WTC11 (cell line): Measurements from ENCODE around the gene REX1BD. TPM values are rescaled to one million over a fixed set of nuclear protein-coding genes. Genes with fewer than 3 reads are reported as not detected.
A peak's percentile ranks its signal among the peaks of the same experiment; 100 is the strongest.

Experiments used
- ATAC-seq: fragments of 200-7000 bp; cut with Tn5 transposase; 2 replicates; pipeline ENCODE4 v1.10.0; 2021; ENCODE audit warnings: mild to moderate bottlenecking, moderate library complexity
- CTCF ChIA-PET: fragments of 300-600 bp; sonication (Branson Sonifier 250); formaldehyde crosslinking; loops from one replicate; lab custom pipeline; 2021; ENCODE audit warnings: antibody characterized with exemption; lab: Charles Lee
- POLR2A ChIA-PET: fragments of 350-600 bp; sonication (Branson Sonifier 250); formaldehyde crosslinking; loops from one replicate; lab custom pipeline; 2021; ENCODE audit warnings: antibody characterized with exemption; lab: Charles Lee
- DNase-seq: peaks from one replicate; pipeline ENCODE4 v3.0.0; 2021; ENCODE audit warnings: low spot score
- H3K27ac Mint-ChIP-seq: 2 replicates; pipeline ENCODE4 v1.8.0; 2021; ENCODE audit warnings: mixed read lengths
- H3K27me3 Mint-ChIP-seq: 2 replicates; pipeline ENCODE4 v1.8.0; 2021; ENCODE audit warnings: low read depth, mild to moderate bottlenecking, moderate library complexity, mixed read lengths
- H3K36me3 Mint-ChIP-seq: 2 replicates; pipeline ENCODE4 v1.8.0; 2021; ENCODE audit warnings: mixed read lengths
- H3K4me1 Mint-ChIP-seq: 2 replicates; pipeline ENCODE4 v1.8.0; 2022; ENCODE audit warnings: mixed read lengths
- H3K4me3 Mint-ChIP-seq: 2 replicates; pipeline ENCODE4 v1.8.0; 2021; ENCODE audit warnings: mild to moderate bottlenecking, moderate library complexity, mixed read lengths
- H3K9me3 Mint-ChIP-seq: 2 replicates; pipeline ENCODE4 v1.8.0; 2021; ENCODE audit warnings: mixed read lengths
- ATF3 ChIP-seq: sonication (generic); formaldehyde crosslinking; conservative IDR thresholded peaks from 2 replicates; pipeline ENCODE4 v1.8.1; 2022; ENCODE audit warnings: mild to moderate bottlenecking, missing genetic modification reagents
- CREM ChIP-seq: sonication (generic); formaldehyde crosslinking; IDR thresholded peaks from 2 replicates; pipeline ENCODE4 v1.8.1; 2022; ENCODE audit warnings: mild to moderate bottlenecking, missing genetic modification reagents, moderate library complexity
- CTCF ChIP-seq: fragments of 200-600 bp; IDR thresholded peaks from 2 replicates; pipeline ENCODE4 v1.8.0; 2022; ENCODE audit warnings: antibody characterized with exemption
- E2F1 ChIP-seq: sonication (generic); formaldehyde crosslinking; IDR thresholded peaks from 2 replicates; pipeline ENCODE4 v1.8.0; 2022; ENCODE audit warnings: mild to moderate bottlenecking, missing genetic modification reagents
- EMX1 ChIP-seq: fragments of 250-450 bp; sonication (Bioruptor Pico); IDR thresholded peaks from 2 replicates; pipeline ENCODE4 v1.8.0; 2021; ENCODE audit warnings: mild to moderate bottlenecking
- FOXJ3 ChIP-seq: sonication (generic); formaldehyde crosslinking; IDR thresholded peaks from 2 replicates; pipeline ENCODE4 v1.9.0; 2021; ENCODE audit warnings: missing genetic modification reagents, mild to moderate bottlenecking, borderline replicate concordance
- FOXK1 ChIP-seq: sonication (generic); formaldehyde crosslinking; IDR thresholded peaks from 2 replicates; pipeline ENCODE4 v1.8.0; 2022; ENCODE audit warnings: mild to moderate bottlenecking, moderate library complexity, missing genetic modification reagents
- GTF2I ChIP-seq: fragments of 250-450 bp; sonication (Bioruptor Pico); conservative IDR thresholded peaks from 2 replicates; pipeline ENCODE4 v1.4.0; 2021; ENCODE audit warnings: mild to moderate bottlenecking
- KAT7 ChIP-seq: sonication (generic); formaldehyde crosslinking; IDR thresholded peaks from 2 replicates; pipeline ENCODE4 v1.8.1; 2023; ENCODE audit warnings: missing genetic modification reagents, mild to moderate bottlenecking, borderline replicate concordance
- MXD4 ChIP-seq: fragments of 250-450 bp; sonication (Bioruptor Pico); IDR thresholded peaks from 2 replicates; pipeline ENCODE4 v1.8.0; 2021; ENCODE audit warnings: mild to moderate bottlenecking, moderate library complexity, borderline replicate concordance
- MYBL2 ChIP-seq: sonication (generic); formaldehyde crosslinking; IDR thresholded peaks from 2 replicates; pipeline ENCODE4 v1.8.1; 2023; ENCODE audit warnings: mild to moderate bottlenecking, moderate library complexity, missing genetic modification reagents
- NFYB ChIP-seq: sonication (generic); formaldehyde crosslinking; conservative IDR thresholded peaks from 2 replicates; pipeline ENCODE4 v1.8.0; 2022; ENCODE audit warnings: low read depth, missing genetic modification reagents
- NR1H2 ChIP-seq: sonication (generic); formaldehyde crosslinking; IDR thresholded peaks from 2 replicates; pipeline ENCODE4 v1.9.0; 2021; ENCODE audit warnings: mild to moderate bottlenecking, moderate library complexity, missing genetic modification reagents
- NR2C2 ChIP-seq: sonication (generic); formaldehyde crosslinking; IDR thresholded peaks from 2 replicates; pipeline ENCODE4 v1.8.0; 2022; ENCODE audit warnings: mild to moderate bottlenecking, missing genetic modification reagents
- SOX15 ChIP-seq: fragments of 250-450 bp; sonication (Bioruptor Pico); IDR thresholded peaks from 2 replicates; pipeline ENCODE4 v1.9.0; 2021; ENCODE audit warnings: mild to moderate bottlenecking
- SP1 ChIP-seq: sonication (generic); formaldehyde crosslinking; conservative IDR thresholded peaks from 2 replicates; pipeline ENCODE4 v1.8.1; 2022; ENCODE audit warnings: missing genetic modification reagents
- TEAD4 ChIP-seq: sonication (generic); formaldehyde crosslinking; IDR thresholded peaks from 2 replicates; pipeline ENCODE4 v1.8.0; 2022; ENCODE audit warnings: mild to moderate bottlenecking, missing genetic modification reagents
- TP53 ChIP-seq: sonication (generic); formaldehyde crosslinking; IDR thresholded peaks from 2 replicates; pipeline ENCODE4 v1.8.1; 2023; ENCODE audit warnings: mild to moderate bottlenecking, missing genetic modification reagents
- ZBTB21 ChIP-seq: sonication (generic); formaldehyde crosslinking; IDR thresholded peaks from 2 replicates; pipeline ENCODE4 v1.8.1; 2023; ENCODE audit warnings: mild to moderate bottlenecking, missing genetic modification reagents, borderline replicate concordance
- ZNF138 ChIP-seq: sonication (generic); formaldehyde crosslinking; conservative IDR thresholded peaks from 2 replicates; pipeline ENCODE4 v1.8.1; 2022; ENCODE audit warnings: mild to moderate bottlenecking, moderate library complexity, missing genetic modification reagents
- ZNF317 ChIP-seq: sonication (generic); formaldehyde crosslinking; IDR thresholded peaks from 2 replicates; pipeline ENCODE4 v1.8.1; 2023; ENCODE audit warnings: low read depth, mild to moderate bottlenecking, moderate library complexity, missing genetic modification reagents, borderline replicate concordance
- ZNF396 ChIP-seq: fragments of 250-450 bp; sonication (Bioruptor Pico); IDR thresholded peaks from 2 replicates; pipeline ENCODE4 v1.8.0; 2021; ENCODE audit warnings: mild to moderate bottlenecking, moderate library complexity, borderline replicate concordance
- ZNF512 ChIP-seq: sonication (generic); formaldehyde crosslinking; IDR thresholded peaks from 2 replicates; pipeline ENCODE4 v1.8.1; 2022; ENCODE audit warnings: missing genetic modification reagents, borderline replicate concordance
- total RNA-seq: library from RNA; stranded (reverse); gene quantifications from 3 replicates; pipeline ENCODE4 v1.2.3, GENCODE V29; 2021
- TF ChIP-seq, protein P1 (sequence below): fragments of 250-450 bp; sonication (Bioruptor Pico); IDR thresholded peaks from 2 replicates; pipeline ENCODE4 v1.9.0; 2021; ENCODE audit warnings: mild to moderate bottlenecking
- TF ChIP-seq, protein P2 (sequence below): sonication (generic); formaldehyde crosslinking; IDR thresholded peaks from 2 replicates; pipeline ENCODE4 v1.8.1; 2023; ENCODE audit warnings: mild to moderate bottlenecking, missing genetic modification reagents
- TF ChIP-seq, protein P3 (sequence below): sonication (generic); formaldehyde crosslinking; IDR thresholded peaks from 2 replicates; pipeline ENCODE4 v1.8.1; 2022; ENCODE audit warnings: low read depth, mild to moderate bottlenecking, moderate library complexity, missing genetic modification reagents, borderline replicate concordance

REX1BD gene
- total RNA-seq, 1 experiment from 2014 or later = 90.2 TPM

DNA sequence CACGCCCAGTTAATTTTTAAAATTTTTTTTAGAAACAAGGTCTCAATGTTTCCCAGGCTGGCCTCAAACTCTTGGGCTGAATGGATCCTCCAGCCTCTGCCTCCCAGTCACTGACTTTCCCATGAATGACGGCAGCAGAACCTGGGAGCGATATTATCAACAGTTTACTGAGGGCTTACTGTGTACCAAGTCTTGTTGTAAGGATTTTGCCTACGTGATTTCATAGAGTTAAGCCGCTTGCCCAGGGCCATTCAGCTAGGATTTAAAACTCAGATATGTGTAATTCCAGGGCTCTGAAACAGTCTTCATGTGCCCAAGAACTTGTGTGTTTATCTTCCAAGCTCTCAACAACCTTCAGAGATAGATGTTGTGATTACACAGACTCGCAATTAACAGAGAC lies 37.0 kb upstream of the REX1BD start (continued):
- TF ChIP-seq MXD4 (CRISPR knock-in tag) = no peak
- no peak for TF ChIP-seq SOX15 (CRISPR knock-in tag)
- TF ChIP-seq FOXK1 (CRISPR knock-in tag) = no peak
- TF ChIP-seq, protein P1, sequence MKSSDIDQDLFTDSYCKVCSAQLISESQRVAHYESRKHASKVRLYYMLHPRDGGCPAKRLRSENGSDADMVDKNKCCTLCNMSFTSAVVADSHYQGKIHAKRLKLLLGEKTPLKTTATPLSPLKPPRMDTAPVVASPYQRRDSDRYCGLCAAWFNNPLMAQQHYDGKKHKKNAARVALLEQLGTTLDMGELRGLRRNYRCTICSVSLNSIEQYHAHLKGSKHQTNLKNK (CRISPR knock-in tag) = no peak
- no peak for TF ChIP-seq TP53 (CRISPR knock-in tag)
- TF ChIP-seq SP1 (CRISPR knock-in tag) = no peak

DNA sequence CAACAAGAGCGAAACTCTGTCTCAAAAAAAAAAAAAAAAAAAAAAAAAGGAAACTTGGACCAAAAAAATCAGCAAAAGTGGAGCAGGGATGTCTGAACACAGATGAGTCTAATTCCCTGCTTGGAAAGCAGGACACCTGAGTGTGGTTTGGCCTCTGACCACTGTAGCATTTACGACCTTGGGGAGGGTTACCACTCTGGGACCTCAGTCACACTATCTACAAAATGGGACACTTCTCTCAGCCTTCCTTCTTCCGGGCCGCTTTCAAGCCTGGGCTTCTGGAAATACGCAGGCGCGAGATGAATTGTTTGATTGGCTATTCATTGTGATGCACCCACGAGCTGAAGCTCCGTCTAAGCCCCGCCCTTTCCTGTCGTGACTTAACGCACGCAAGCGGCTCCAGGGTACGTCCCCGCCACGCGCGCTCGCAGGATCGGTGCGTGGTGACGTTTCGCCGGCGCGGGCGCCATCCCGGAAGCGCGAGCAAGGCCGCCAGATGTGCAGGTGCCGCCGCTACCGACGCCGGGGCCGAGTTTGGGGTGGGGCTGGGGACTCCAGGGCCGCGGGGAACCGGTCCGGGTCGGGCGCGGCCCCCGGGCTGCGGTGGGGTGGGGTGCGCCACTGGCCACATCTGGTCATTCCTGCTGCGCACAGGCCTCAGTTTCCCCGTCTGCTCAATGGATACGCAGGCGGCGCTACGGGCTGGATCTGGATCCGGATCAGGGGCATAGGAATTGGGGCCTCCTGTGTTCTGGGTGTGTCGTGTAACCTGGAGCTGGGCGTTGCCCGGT lies 31.0 kb upstream of the REX1BD start, which contains the start of gene KXD1:
Gene KXD1, plus strand, starts transcription at position 460 of the 791 bp plus-strand sequence. CDS start 4,187 bp downstream, outside the sequence.
- Mint-ChIP-seq H3K4me1 (peaks cover 8% of the 10 kb centered on the region), H3K36me3 (peaks cover 7% of the 10 kb centered on the region), H3K27ac (peak within 1 kb of the TSS; percentile 73), H3K9me3 (no peaks in the 10 kb centered on the region), H3K4me3 (peak within 1 kb of the TSS; percentile 87), H3K27me3 (no peaks in the 10 kb centered on the region)
- CTCF ChIA-PET = interaction anchor here (0.6 to 2.8 kb wide), 12 partner anchors 10 to 1296 kb away, joined by 3 to 15 read pairs (median 4); partner anchors contain the start of genes ELL, REX1BD and UBA52
- DNase-seq (peak; percentile 79), ATAC-seq (peak; percentile 91)
- POLR2A ChIA-PET = interaction anchor here (1.1 to 2.7 kb wide), 4 partner anchors 13 to 32 kb away, joined by 3 to 11 read pairs (median 7); partner anchors contain the start of genes FKBP8 and UBA52
- TF ChIP-seq ZNF317 = no peak
- TF ChIP-seq NR2C2 (CRISPR knock-in tag) = no peak
- TF ChIP-seq TEAD4 = no peak
- no peak for TF ChIP-seq E2F1 (CRISPR knock-in tag)
- TF ChIP-seq, protein P2, sequence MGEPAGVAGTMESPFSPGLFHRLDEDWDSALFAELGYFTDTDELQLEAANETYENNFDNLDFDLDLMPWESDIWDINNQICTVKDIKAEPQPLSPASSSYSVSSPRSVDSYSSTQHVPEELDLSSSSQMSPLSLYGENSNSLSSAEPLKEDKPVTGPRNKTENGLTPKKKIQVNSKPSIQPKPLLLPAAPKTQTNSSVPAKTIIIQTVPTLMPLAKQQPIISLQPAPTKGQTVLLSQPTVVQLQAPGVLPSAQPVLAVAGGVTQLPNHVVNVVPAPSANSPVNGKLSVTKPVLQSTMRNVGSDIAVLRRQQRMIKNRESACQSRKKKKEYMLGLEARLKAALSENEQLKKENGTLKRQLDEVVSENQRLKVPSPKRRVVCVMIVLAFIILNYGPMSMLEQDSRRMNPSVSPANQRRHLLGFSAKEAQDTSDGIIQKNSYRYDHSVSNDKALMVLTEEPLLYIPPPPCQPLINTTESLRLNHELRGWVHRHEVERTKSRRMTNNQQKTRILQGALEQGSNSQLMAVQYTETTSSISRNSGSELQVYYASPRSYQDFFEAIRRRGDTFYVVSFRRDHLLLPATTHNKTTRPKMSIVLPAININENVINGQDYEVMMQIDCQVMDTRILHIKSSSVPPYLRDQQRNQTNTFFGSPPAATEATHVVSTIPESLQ (CRISPR knock-in tag) = no peak
- peak; percentile 78; the same call in 1 of the 2 replicates for TF ChIP-seq CREM
- no peak for TF ChIP-seq ZNF512 (CRISPR knock-in tag)
- no peak for TF ChIP-seq NR1H2 (CRISPR knock-in tag)
- peak; percentile 81; the same call in 1 of the 2 replicates for TF ChIP-seq MYBL2
- TF ChIP-seq ZNF396 (CRISPR knock-in tag) = no peak
- TF ChIP-seq ATF3 (CRISPR knock-in tag) = no peak
- no peak for TF ChIP-seq FOXJ3 (CRISPR knock-in tag)
- TF ChIP-seq FOXK1 (CRISPR knock-in tag) = peak; percentile 77
- peak; percentile 98 for TF ChIP-seq GTF2I (CRISPR knock-in tag)
- no peak for TF ChIP-seq EMX1 (CRISPR knock-in tag)
- no peak for TF ChIP-seq NFYB
- TF ChIP-seq CTCF = no peak
- 0 out of 2 replicates have a peak, but pooled peaks have one; percentile 30 for TF ChIP-seq ZBTB21 (CRISPR knock-in tag)
- TF ChIP-seq, protein P3, sequence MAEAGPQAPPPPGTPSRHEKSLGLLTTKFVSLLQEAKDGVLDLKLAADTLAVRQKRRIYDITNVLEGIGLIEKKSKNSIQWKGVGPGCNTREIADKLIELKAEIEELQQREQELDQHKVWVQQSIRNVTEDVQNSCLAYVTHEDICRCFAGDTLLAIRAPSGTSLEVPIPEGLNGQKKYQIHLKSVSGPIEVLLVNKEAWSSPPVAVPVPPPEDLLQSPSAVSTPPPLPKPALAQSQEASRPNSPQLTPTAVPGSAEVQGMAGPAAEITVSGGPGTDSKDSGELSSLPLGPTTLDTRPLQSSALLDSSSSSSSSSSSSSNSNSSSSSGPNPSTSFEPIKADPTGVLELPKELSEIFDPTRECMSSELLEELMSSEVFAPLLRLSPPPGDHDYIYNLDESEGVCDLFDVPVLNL (CRISPR knock-in tag) = no peak
- TF ChIP-seq KAT7 = no peak
- TF ChIP-seq ZNF138 (CRISPR knock-in tag) = no peak
